Measurements from ENCODE around the gene DUSP9.
"Not testable (repeated sequence)": the region's sequence is repeated elsewhere in the genome, so short reads cannot be mapped to it uniquely, and the experiment has no call there.

The DUSP9 gene

GRCh38 chrX:153646620-153647373 is at the start of gene DUSP9:
Gene DUSP9, plus strand, starts transcription at chrX:153647203. Its CDS starts 751 bp downstream, at chrX:153647954.
- no peak for DNase-seq (ENCODE audit: low read depth in 2 of 2)

GRCh38 chrX:153598541-153599191 is 48.3 kb upstream of the DUSP9 start, which contains the start of gene CCNQ:
Gene CCNQ, minus strand, starts transcription at chrX:153599139. Its CDS starts 66 bp downstream, at chrX:153599073.
- DNase-seq (ENCODE audit: low read depth in 2 of 2), result no peak

GRCh38 chrX:153599192-153600031 is 47.6 kb upstream of the DUSP9 start:
- DNase-seq (ENCODE audit: low read depth in 2 of 2), result peak; percentile 71 to 76

- DNase-seq (ENCODE audit: low read depth in 2 of 2), result no peak
Observed at GRCh38 chrX:153600032-153600373, 47.0 kb upstream of the DUSP9 start.

DNA sequence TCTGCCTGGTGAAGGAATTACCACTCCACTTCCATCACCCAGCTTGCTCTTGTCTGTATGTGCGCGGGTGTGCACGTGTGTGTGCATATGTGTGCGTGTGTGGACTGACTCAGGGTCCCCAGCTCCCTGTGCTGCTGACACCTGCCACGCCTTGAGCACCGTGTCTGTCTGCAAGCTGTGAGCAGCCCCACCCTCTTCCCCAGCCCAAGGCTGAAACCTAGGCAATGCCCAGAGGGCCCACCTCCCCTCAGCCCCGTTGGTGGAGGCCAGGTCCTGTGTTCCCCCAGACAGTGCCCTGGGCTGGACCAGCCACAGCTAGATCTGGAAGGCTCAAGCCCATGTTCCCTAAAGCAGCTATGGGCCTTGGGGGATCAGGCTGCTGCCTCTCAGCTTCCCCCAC is 46.1 kb upstream of the DUSP9 start:
- DNase-seq (ENCODE audit: low read depth in 2 of 2), result no peak

DNA sequence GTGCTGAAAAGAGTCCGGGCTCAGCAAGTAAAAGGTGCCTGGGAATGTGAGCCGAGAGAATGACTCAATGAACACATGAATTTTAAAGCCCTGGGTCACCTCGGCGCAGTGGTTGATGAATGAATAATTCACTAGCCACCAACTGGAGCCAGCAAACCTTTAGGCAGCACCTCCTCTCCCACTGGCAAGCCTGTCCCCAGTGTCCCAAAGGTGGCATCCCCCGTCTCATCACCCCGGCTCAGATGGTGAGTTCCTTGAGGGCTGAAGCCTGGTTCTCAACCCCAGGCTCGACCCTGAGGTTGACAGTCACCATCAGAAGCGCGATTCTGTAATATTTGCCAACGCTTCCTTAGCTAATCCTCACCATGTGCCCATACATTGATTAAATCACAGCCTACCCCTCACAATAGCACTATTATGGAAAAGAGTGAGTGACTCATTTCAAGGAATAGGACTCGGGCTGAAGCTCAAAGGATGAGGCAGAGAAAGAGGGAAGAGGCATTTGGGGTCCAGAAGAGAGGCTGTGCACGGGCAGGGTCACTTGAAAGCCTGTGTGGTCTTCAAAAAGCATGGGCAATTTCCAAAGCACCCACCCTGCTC is 45.4 kb upstream of the DUSP9 start:
- DNase-seq (ENCODE audit: low read depth in 2 of 2), result no peak

DNA sequence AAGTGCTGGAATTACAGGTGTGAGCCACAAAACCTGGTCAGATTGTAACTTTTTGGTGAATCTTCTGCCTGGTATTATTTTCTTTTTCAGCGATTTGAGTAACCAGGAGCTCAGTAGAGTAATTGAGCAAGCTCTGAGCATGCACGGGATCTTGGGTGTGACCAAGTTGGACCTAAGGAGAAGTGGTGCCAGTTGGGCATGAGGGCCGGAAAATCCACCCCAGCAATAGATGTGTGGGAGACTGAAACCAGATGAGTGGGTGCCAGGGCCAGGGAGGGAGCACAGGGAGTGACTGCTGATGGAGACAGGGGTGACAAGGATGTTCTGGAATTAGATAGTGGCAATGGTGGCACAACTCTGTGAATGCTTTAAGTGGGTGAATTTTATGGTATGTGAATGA is 44.4 kb upstream of the DUSP9 start:
- no peak for DNase-seq (ENCODE audit: low read depth in 2 of 2)

- no peak for DNase-seq (ENCODE audit: low read depth in 2 of 2)
Observed at GRCh38 chrX:153603131-153603656, 43.8 kb upstream of the DUSP9 start.

- not testable (repeated sequence) for DNase-seq (ENCODE audit: low read depth in 2 of 2)
Observed at GRCh38 chrX:153604666-153605380, 42.2 kb upstream of the DUSP9 start.

DNA sequence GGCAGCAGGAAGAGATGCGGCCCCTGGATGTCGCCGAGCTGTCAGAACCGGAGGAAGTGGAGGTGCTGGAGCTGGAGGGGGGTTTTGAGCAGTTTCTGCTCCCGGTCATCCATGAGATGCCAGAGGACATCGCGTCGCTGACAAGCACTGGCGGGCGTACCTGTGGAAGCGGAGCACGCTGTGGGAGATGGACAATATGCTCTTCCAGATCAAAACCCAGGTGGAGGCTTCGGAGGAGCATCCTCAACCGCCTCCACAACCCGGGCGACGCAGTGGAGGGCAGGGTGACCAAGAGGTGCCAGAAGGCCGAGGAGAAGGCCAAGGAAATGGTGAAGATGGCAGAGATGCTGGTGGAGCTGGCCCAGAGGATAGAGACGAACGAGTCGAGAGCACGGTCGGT is 40.5 kb upstream of the DUSP9 start:
- no peak for DNase-seq (ENCODE audit: low read depth in 2 of 2)

DNA sequence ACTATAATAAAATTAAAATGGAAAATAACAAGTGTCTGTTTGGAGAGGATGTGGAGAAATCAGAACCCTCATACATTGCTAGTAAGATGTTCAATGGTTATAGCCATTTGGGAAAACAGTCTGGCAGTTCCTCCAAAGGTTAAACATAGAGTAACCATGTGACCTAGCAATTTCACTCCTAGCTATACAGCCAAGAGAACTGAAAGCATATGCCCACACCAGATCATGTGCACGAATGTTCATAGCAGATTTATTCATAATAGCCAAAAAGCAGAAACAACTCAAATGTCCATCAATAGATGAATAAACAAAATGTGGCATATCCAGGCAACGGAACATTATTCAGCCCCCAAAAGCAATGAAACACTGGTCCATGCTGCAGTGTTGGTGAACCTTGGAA is 38.6 kb upstream of the DUSP9 start:
- no peak for DNase-seq (ENCODE audit: low read depth in 2 of 2)

DNA sequence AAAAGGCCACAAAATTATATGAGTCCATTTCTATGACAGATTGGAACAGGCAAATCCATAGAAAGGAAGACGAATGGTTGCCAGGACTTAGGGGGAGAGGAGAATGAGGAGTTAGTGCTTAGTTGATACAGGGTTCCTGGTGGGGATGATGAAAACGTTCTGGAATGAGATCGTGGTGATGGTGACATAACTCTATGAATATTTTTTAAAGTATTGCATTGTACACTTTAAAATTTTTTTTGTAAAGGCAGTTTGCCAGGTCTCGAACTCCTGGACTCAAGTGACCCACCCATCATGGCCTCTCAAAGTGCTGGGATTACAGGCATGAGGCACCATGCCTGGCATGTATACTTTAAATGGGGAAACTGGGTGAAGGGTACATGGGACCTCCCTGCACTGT is 38.2 kb upstream of the DUSP9 start:
- DNase-seq (ENCODE audit: low read depth in 2 of 2), result no peak

DNA sequence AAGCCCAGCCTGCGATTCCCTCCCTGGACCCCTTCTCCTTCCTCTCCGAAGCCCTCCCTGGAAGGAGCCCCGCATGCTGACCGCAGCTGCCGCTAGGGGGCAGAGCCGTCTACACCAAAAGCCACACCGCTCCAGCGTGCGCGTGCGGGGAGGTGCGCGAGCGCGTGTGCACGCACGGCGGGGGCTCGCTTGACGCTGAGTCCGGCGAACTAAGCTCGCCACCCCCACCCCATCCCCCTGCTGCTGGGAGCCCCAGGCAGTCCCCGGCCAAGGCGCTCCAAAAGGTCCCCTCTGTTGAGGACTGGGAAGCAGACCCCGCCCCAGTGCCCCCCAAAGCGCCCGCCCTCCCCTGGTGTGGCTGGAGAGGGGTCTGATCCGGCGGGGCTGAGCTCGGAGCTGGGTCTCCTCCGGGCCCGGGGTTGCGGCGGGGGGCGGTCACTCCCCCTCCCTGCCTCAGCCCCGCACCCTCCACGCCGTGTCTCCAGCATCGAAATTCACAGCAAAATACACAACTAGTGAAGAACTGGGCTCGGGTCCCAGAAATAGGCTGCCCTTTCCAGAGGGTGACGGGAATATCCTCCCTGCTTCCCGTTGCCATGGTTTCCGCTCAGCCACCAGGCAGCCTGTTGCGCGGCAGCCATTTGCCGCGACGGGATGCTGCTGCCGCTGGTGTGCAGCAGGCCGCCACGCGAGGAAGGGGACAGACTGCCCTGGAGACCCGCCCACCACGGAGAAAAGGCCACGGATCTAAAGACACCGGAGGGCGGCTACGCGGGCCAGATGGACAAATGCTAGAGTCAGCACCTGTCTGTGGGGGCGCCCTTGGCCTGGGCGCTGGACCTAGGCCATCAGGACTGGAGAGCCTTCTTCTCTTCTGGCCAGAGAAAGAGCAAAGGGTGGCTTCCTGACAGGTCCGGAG is 36.8 kb upstream of the DUSP9 start:
- DNase-seq (ENCODE audit: low read depth in 2 of 2), result peak; percentile 54 to 56

GRCh38 chrX:153610836-153611213 is 36.2 kb upstream of the DUSP9 start:
- DNase-seq (ENCODE audit: low read depth in 2 of 2), result no peak

DNA sequence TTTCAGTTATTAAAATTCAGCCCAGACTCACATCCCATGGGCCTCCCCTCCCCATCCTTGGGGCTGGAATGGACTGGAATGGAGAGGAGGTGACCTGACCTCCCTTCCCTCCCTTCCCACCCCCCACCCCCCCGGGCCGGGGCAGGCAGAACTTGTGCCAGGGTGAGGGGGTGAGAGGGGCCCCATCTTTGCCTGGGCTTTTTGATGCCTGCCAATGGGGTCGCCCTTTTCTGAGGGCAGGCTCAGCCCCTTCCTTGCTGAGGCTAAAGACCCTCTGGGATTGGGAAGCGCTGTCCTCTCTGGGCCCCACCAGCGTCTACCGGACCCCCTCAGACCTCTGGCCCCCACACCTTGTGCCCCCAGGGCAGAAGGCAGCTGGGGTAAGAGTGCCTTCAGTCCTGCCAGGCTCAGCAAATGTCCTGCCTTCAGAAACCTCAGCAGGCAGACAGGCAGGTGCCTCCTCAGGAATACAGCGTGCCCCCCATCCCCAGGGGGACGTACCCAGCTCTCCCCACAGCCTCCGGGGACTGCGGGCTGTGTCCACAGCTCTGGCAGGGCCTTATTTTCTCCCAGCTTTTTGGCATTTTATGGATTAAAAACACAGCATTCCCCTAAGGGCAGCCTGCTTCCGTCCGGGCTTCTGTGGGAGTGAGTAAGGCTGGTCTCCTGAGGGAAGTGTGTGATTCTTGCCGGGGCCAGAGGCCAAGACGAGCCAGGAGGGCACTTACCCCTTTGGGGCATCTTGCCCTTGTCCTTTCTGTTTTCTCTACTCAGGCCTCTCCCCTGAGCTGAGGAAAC is 35.5 kb upstream of the DUSP9 start:
- no peak for DNase-seq (ENCODE audit: low read depth in 2 of 2)

DNA sequence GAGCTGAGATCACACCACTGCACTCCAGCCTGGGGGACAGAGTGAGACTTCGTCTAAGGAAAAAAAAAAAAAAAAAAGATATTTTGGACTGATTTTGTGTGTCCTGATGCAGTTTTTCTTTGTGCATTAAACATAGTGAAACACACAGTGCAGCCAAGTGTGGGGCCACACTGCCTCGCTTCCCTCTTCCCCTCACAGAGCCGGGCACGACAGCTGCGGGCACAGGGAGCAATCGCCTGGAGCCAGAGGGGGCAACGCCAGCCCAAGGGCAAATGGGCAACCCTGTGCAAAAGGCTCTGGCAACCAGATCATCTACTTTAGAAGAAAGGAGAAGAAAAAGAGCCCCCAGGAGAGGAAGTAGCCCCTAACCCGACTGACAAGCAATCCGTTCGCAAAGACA is 34.6 kb upstream of the DUSP9 start:
- no peak for DNase-seq (ENCODE audit: low read depth in 2 of 2)

- no peak for DNase-seq (ENCODE audit: low read depth in 2 of 2)
Observed at GRCh38 chrX:153614818-153615217, 32.2 kb upstream of the DUSP9 start.

DNA sequence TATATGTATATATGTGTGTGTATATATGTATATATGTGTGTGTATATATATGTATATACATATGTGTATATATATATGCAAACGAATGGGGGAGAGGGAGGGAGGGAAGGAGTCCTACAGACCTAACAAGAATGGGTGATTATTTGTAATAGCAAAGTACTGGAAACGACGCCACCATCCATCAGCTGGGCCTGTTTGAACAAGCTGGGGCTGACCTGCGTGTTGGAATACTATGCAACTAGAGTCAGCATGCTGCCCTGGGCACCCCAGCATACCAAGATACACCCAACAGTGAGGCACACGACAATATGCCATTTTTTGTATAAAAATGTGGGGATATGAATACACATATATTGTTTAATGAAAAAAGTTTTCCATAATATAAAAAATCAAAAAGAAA is 26.4 kb upstream of the DUSP9 start:
- no peak for DNase-seq (ENCODE audit: low read depth in 2 of 2)

- DNase-seq (ENCODE audit: low read depth in 2 of 2), result no peak
Observed at GRCh38 chrX:153621949-153622598, 24.9 kb upstream of the DUSP9 start.
